Spleen (tissue), 7 donors: ENCODE data around the gene PPA2.

ENCODE experiments used
- POLR2AphosphoS5 ChIP-seq, 3 donors: sonication (generic); formaldehyde crosslinking; IDR thresholded peaks; one replicate each; pipeline ENCODE4 v1.5.1; 2017; ENCODE audit warnings: antibody characterized with exemption in 3 of 3
- TF ChIP-seq, protein P1 (sequence below), 11 experiments: fragments of 200-600 bp in 7 of 11; fragments of 450-650 bp in 4 of 11; sonication (generic) in 4 of 11; IDR thresholded peaks in 8 of 11; conservative IDR thresholded peaks in 3 of 11; 1 replicate in 7 of 11; 2 replicates in 4 of 11; pipeline versions ENCODE4 v1.4.0 to v1.8.0; 2016 to 2021; ENCODE audit warnings: antibody characterized with exemption in 11 of 11, inconsistent platforms in 4 of 11, mild to moderate bottlenecking in 1 of 11
- donor health status: DM: no; HTN: no; CAD: no; lungs with moderate emphysema.
- donor health status: DM: no; HTN: no; CAD: no.
- donor health status: DM: no; HTN: no; CAD: no.

DNA sequence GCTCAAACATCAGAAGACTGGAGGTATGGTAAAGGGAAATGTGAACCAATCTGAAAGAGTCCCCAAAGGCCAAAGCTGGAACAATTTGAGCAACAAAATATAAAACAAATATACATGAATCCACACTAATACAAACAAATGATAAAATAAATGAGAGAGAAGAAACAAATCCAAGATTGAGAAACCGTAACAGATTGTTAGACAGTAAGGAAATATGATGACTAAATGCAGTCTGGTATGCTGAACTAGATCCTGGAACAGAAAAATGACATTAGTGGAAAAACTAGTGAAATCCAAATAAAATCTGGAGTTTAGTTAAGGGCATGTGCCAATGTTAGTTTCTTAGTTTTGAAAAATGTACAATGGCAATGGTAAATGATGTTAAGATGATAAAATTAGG is 15.9 kb downstream of the PPA2 start:
- TF ChIP-seq, protein P1, sequence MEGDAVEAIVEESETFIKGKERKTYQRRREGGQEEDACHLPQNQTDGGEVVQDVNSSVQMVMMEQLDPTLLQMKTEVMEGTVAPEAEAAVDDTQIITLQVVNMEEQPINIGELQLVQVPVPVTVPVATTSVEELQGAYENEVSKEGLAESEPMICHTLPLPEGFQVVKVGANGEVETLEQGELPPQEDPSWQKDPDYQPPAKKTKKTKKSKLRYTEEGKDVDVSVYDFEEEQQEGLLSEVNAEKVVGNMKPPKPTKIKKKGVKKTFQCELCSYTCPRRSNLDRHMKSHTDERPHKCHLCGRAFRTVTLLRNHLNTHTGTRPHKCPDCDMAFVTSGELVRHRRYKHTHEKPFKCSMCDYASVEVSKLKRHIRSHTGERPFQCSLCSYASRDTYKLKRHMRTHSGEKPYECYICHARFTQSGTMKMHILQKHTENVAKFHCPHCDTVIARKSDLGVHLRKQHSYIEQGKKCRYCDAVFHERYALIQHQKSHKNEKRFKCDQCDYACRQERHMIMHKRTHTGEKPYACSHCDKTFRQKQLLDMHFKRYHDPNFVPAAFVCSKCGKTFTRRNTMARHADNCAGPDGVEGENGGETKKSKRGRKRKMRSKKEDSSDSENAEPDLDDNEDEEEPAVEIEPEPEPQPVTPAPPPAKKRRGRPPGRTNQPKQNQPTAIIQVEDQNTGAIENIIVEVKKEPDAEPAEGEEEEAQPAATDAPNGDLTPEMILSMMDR (IDR thresholded peaks at IDR 0.05 in 8 of 11, conservative IDR thresholded peaks at IDR 0.05 in 3 of 11), result no peak
- no peak for TF ChIP-seq POLR2AphosphoS5 (IDR thresholded peaks at IDR 0.05)
